ENCODE data around the gene MACROD1. TPM values are rescaled to one million over a fixed set of nuclear protein-coding genes. Genes with fewer than 3 reads are reported as not detected.

MACROD1 gene
- total and polyA plus RNA-seq, 2 of the 13 experiments (the other 11 are each of a cell fraction or from before 2014, with no cell fraction given), result 23.1 to 34.5 TPM

DNA sequence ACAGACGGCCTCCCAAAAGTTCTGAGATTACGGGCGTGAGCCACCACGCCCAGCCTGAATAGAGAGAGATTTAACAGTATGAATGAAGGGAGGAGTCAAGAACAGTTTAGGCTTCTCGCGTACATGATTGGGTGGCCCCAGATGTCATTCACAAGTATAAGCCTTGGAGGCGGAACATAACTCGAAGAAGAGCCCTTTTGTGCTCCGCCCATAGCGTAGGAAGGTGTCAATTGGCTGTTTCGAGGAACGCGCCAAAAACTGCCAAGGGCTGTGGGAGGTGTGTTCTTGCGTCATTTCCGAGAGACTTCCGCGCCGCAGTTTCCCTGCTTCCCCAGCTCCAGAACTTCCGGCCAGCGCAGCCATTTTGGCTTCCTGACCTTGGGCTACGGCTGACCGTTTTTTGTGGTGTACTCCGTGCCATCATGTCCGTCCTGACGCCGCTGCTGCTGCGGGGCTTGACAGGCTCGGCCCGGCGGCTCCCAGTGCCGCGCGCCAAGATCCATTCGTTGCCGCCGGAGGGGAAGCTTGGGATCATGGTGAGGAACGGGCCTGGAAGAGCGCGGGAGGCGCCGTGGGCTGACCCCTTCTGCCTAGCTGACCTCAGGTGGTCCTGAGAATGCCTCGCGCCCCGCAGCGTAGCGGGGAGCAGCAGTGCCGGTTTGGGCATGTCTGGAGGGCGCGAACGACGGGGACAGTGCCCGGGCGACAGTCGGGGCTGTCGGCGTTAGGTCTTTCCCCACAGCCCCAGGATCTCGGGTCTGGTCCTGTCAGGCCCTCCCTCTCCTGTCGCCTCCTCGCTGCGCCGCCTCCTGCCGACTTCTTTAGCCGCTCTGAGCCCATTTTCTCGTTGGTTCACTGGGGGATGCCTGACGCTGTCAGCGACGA, 191.4 kb downstream of the MACROD1 start, which contains the start of gene COX8A (continued):
- TF ChIP-seq, protein P1, sequence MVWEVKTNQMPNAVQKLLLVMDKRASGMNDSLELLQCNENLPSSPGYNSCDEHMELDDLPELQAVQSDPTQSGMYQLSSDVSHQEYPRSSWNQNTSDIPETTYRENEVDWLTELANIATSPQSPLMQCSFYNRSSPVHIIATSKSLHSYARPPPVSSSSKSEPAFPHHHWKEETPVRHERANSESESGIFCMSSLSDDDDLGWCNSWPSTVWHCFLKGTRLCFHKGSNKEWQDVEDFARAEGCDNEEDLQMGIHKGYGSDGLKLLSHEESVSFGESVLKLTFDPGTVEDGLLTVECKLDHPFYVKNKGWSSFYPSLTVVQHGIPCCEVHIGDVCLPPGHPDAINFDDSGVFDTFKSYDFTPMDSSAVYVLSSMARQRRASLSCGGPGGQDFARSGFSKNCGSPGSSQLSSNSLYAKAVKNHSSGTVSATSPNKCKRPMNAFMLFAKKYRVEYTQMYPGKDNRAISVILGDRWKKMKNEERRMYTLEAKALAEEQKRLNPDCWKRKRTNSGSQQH (CRISPR knock-in tag; IDR thresholded peaks at IDR 0.05; ENCODE audit: low read depth), result peak; percentile 98
- TF ChIP-seq SP5 (CRISPR knock-in tag; IDR thresholded peaks at IDR 0.05; ENCODE audit: borderline replicate concordance, low read depth) (peak; percentile 54; the same call in 1 of the 2 replicates), ZNF362 (CRISPR knock-in tag; IDR thresholded peaks at IDR 0.05; ENCODE audit: borderline replicate concordance) (peak; percentile 54), ZNF891 (CRISPR knock-in tag; IDR thresholded peaks at IDR 0.05) (peak; percentile 91), STAG1 (CRISPR knock-in tag; IDR thresholded peaks at IDR 0.05) (peak; percentile 31; the same call in 1 of the 2 replicates), NR1H2 (CRISPR knock-in tag; IDR thresholded peaks at IDR 0.05; ENCODE audit: borderline replicate concordance, low read depth) (no peak), ZNF619 (CRISPR knock-in tag; IDR thresholded peaks at IDR 0.05) (0 out of 2 replicates have a peak, but pooled peaks have one; percentile 22), PTBP1 (IDR thresholded peaks at IDR 0.05; ENCODE audit: low read depth, low read length, poor library complexity, severe bottlenecking) (no peak), SOX6 (IDR thresholded peaks at IDR 0.05) (no peak), SOX6 (CRISPR knock-in tag; IDR thresholded peaks at IDR 0.05) (no peak), ETV5 (CRISPR knock-in tag; IDR thresholded peaks at IDR 0.05; ENCODE audit: borderline replicate concordance) (peak; percentile 91), KDM3A (CRISPR knock-in tag; IDR thresholded peaks at IDR 0.05; ENCODE audit: low read depth) (0 out of 2 replicates have a peak, but pooled peaks have one; percentile 25), HOXA5 (CRISPR knock-in tag; IDR thresholded peaks at IDR 0.05) (peak; percentile 56), ZFP82 (CRISPR knock-in tag; IDR thresholded peaks at IDR 0.05; ENCODE audit: borderline replicate concordance) (peak; percentile 47; the same call in 1 of the 2 replicates), NAIF1 (CRISPR knock-in tag; IDR thresholded peaks at IDR 0.05; ENCODE audit: borderline replicate concordance) (no peak), ATAD3A (CRISPR knock-in tag; IDR thresholded peaks at IDR 0.05) (no peak), ZBTB3 (CRISPR knock-in tag; IDR thresholded peaks at IDR 0.05; ENCODE audit: borderline replicate concordance, low read depth) (no peak), THAP11 (CRISPR knock-in tag; IDR thresholded peaks at IDR 0.05) (peak; percentile 94), ZNF883 (CRISPR knock-in tag; IDR thresholded peaks at IDR 0.05; ENCODE audit: not compliant biosample characterization) (peak; percentile 87), NCOA1 (CRISPR knock-in tag; IDR thresholded peaks at IDR 0.05) (no peak), ZNF563 (CRISPR knock-in tag; IDR thresholded peaks at IDR 0.05) (peak; percentile 84), ZNF225 (CRISPR knock-in tag; IDR thresholded peaks at IDR 0.05) (peak; percentile 33; the same call in 1 of the 2 replicates), REPIN1 (CRISPR knock-in tag; IDR thresholded peaks at IDR 0.05; ENCODE audit: borderline replicate concordance, low read depth) (peak; percentile 80; the same call in 1 of the 2 replicates)
- TF ChIP-seq, protein P2, sequence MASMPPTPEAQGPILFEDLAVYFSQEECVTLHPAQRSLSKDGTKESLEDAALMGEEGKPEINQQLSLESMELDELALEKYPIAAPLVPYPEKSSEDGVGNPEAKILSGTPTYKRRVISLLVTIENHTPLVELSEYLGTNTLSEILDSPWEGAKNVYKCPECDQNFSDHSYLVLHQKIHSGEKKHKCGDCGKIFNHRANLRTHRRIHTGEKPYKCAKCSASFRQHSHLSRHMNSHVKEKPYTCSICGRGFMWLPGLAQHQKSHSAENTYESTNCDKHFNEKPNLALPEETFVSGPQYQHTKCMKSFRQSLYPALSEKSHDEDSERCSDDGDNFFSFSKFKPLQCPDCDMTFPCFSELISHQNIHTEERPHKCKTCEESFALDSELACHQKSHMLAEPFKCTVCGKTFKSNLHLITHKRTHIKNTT (CRISPR knock-in tag; IDR thresholded peaks at IDR 0.05), result no peak
- TF ChIP-seq, protein P3, sequence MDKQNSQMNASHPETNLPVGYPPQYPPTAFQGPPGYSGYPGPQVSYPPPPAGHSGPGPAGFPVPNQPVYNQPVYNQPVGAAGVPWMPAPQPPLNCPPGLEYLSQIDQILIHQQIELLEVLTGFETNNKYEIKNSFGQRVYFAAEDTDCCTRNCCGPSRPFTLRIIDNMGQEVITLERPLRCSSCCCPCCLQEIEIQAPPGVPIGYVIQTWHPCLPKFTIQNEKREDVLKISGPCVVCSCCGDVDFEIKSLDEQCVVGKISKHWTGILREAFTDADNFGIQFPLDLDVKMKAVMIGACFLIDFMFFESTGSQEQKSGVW (CRISPR knock-in tag; IDR thresholded peaks at IDR 0.05; ENCODE audit: borderline replicate concordance), result no peak

Data from HepG2 (cell line).